ENCODE results near the gene CDH23. TPM values are rescaled to one million over a fixed set of nuclear protein-coding genes. Genes with fewer than 3 reads are reported as not detected.

Gene CDH23
- total RNA-seq, 4 donors from 2014 or later: 0.57 to 5.9 (median 1.0) TPM

DNA sequence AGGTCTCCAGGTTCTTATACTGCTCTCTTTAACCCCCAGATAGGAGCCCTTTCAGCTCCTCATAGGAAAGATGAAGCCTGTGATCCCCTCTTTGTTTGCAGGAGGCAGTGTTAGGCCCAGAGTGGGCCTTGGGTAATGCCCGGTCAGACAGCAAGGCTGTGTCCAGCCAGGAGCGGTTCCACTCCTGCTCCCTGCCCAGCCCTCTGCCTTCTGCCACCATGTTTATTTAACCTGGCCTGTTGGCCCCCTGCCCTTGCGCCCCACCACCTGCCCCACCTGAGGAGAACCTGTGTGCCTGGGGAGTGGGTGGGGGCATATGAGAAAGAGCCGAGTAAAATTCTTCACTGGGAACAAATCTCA is 24.3 kb downstream of the CDH23 start:
- Histone ChIP-seq H3K27me3 (peaks cover 0 to 3% (median 0%) of the 10 kb centered on the region in 4 donors), H3K9me3 (no peaks in the 10 kb centered on the region), H3K27ac (no peak overlapping the region), H3K4me3 (no peak overlapping the region), H3K36me3 (no peaks in the 10 kb centered on the region), H3K4me1 (no peaks in the 10 kb centered on the region)
- WGBS, 2 donors: 72 to 81% methylated on average over 3 to 4 of the region's 4 CpGs
- intact Hi-C loops (cut with DNase I): no loop called here
- no peak for DNase-seq
- no peak for TF ChIP-seq POLR2A (IDR thresholded peaks at IDR 0.05)
- TF ChIP-seq, protein P1, sequence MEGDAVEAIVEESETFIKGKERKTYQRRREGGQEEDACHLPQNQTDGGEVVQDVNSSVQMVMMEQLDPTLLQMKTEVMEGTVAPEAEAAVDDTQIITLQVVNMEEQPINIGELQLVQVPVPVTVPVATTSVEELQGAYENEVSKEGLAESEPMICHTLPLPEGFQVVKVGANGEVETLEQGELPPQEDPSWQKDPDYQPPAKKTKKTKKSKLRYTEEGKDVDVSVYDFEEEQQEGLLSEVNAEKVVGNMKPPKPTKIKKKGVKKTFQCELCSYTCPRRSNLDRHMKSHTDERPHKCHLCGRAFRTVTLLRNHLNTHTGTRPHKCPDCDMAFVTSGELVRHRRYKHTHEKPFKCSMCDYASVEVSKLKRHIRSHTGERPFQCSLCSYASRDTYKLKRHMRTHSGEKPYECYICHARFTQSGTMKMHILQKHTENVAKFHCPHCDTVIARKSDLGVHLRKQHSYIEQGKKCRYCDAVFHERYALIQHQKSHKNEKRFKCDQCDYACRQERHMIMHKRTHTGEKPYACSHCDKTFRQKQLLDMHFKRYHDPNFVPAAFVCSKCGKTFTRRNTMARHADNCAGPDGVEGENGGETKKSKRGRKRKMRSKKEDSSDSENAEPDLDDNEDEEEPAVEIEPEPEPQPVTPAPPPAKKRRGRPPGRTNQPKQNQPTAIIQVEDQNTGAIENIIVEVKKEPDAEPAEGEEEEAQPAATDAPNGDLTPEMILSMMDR (IDR thresholded peaks at IDR 0.05): no peak

DNA sequence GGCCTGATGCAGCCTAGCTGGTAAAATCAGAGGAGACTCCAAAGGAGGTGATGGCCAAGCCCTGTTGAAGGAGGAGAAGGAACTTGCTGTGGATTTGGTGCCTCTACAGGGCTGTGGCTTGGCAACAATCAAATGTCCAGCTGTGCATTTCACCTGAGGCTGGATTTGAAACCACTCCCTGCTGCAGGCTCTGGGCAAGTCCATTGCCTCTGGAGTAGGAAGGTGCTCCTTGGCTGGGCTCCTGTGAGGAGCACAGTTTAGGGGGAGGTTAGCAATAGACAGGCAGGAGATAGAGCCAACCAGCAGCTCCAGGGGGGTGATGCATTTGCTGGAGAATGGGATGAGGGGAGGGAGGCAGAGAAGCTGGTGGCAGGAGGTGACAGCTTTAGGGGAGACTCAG is 26.5 kb downstream of the CDH23 start:
- Histone ChIP-seq H3K27me3 (no peaks in the 10 kb centered on the region), H3K4me1 (no peaks in the 10 kb centered on the region), H3K27ac (no peak overlapping the region), H3K36me3 (no peaks in the 10 kb centered on the region), H3K9me3 (no peaks in the 10 kb centered on the region), H3K4me3 (no peak overlapping the region)
- no peak for TF ChIP-seq POLR2A (IDR thresholded peaks at IDR 0.05)
- TF ChIP-seq, protein P1 (IDR thresholded peaks at IDR 0.05): no peak
- DNase-seq: no peak
- intact Hi-C loops (cut with DNase I): no loop called here

DNA sequence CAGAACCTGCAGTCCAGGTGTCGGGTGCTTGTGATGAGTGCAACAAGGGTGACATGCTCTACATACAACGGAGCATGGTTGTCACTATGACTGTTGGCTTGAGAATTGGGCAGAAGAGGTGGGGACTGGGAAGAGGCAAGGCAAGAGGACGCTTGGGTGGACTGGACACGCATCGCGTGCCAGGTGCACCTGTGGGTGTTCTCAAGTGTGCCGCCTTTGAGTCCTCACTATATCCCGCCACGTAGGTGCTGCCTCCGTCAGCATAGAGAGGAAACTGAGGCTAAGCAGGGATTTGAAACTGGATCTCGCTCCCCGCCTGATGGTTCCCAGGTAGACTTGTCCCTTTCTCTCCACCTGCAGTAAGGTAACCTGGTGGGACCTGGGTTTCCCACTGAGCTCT is 27.2 kb downstream of the CDH23 start:
- Histone ChIP-seq H3K9me3 (no peaks in the 10 kb centered on the region), H3K4me1 (no peaks in the 10 kb centered on the region), H3K36me3 (no peaks in the 10 kb centered on the region), H3K27me3 (no peaks in the 10 kb centered on the region), H3K4me3 (no peak overlapping the region), H3K27ac (no peak overlapping the region)
- WGBS, 2 donors: 80 to 95% methylated on average over 2 to 5 of the region's 12 CpGs
- no peak for TF ChIP-seq POLR2A (IDR thresholded peaks at IDR 0.05)
- TF ChIP-seq, protein P1 (IDR thresholded peaks at IDR 0.05): no peak
- intact Hi-C loops (cut with DNase I): no loop called here
- no peak for DNase-seq

DNA sequence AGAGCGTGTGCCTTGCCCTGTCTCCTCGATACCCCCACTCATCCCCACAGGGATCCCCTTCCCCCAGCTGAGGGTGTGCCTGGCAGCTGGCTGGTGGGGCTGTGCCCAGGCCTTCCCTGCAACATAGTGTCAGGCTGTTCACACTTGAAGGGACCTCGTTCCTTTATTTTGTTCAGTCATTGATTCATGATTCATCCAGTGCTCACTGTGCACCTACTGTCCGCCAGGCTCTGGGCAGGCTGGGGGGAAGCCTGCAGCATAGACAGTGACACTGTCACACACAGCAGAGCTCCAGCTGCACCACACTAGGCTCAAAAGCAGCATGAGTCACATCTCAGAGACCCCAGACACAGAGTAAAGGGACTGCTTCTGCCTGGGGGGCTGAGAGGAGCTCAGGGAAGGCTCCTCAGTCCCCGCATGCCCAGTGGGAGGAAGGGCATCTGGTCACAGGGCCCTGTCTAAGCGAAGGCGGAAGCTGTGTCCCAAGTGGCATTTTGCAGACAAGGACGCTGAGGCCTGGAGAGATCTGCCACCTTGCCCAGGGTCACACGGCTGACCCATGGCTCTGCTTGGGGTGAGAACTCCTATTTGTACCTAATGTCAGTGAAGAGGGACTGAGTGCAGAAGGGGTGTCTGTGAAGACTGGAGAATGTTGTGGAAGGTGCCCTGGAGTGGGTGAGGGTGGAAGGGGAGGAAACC is 27.9 kb downstream of the CDH23 start:
- WGBS, 2 donors: 74 to 92% methylated on average over 5 to 9 of the region's 9 CpGs
- no peaks in the 10 kb centered on the region for H3K9me3 ChIP-seq
- TF ChIP-seq, protein P1 (IDR thresholded peaks at IDR 0.05): no peak
- TF ChIP-seq POLR2A (IDR thresholded peaks at IDR 0.05): no peak
- no peaks in the 10 kb centered on the region for H3K36me3 ChIP-seq
- no peaks in the 10 kb centered on the region for H3K27me3 ChIP-seq
- no peak overlapping the region for H3K27ac ChIP-seq
- no peak overlapping the region for H3K4me3 ChIP-seq
- no peaks in the 10 kb centered on the region for H3K4me1 ChIP-seq
- DNase-seq: no peak
- intact Hi-C loops (cut with DNase I): no loop called here

DNA sequence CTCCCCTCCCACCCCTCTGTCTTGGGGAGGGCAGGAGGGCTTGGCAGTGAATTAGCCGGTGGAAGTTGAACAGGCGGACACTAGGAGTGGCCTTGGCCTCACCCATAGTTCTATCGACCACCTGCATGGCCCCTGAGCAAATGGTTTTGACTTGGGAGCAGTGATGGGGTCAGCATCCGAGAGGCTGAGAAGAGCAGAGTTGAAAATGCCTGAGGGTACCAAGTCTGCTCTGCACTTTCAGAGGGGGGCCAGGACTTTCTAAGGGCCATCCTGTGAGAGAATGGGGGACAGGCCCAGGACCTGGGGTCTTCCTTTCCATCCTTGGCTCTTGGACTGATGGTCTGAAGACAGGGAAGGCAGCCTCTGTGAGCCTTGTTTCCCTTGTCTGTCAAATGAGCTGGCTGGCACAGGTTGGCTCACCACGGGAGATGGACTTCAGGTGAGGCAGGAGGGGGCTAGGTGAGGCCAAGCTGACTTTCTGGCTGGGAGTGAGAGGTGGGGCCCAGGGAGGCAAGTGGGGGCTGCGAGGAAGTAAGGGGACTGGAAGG is 29.4 kb downstream of the CDH23 start:
- WGBS, 2 donors: 64 to 69% methylated on average over 6 of the region's 6 CpGs

More for the DNA sequence above, 29.4 kb downstream of the CDH23 start:
- intact Hi-C loops (cut with DNase I): no loop called here
- H3K27ac ChIP-seq: no peak overlapping the region
- H3K27me3 ChIP-seq: no peaks in the 10 kb centered on the region
- no peak for DNase-seq
- H3K4me3 ChIP-seq: no peak overlapping the region
- TF ChIP-seq, protein P1 (IDR thresholded peaks at IDR 0.05): no peak
- no peak for TF ChIP-seq POLR2A (IDR thresholded peaks at IDR 0.05)
- no peaks in the 10 kb centered on the region for H3K36me3 ChIP-seq
- H3K9me3 ChIP-seq: no peaks in the 10 kb centered on the region
- H3K4me1 ChIP-seq: peaks cover 0 to 1% (median 0%) of the 10 kb centered on the region in 3 donors
